ENCODE data around the gene TXNL4B. TPM values are rescaled to one million over a fixed set of nuclear protein-coding genes. Genes with fewer than 3 reads are reported as not detected.

TXNL4B gene
- total RNA-seq, 1 donor from 2014 or later: 7.1 TPM

DNA sequence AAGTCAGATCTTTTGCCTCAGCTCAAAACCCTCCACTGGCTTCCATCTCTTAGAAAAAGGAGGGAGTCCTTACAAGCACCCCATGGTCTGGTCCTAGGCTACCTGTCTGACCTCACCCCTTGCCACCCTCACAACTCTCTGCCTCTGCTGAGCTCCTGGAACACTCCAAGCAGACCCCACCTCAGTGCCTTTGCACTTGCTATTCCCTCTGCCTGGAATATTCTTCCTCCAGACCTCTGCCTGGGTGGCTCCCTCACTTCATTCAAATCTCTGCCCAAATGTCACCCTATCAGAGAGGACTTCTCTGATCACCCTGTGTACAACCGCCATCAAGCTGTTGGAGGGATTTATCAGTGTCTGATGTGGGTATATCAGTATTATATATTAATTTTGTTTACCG is 41.1 kb upstream of the TXNL4B start:
- no peak for DNase-seq (ENCODE audit: low spot score)
- Mint-ChIP-seq H3K36me3 (ENCODE audit: low read depth) (peaks cover 1% of the 10 kb centered on the region), H3K27me3 (ENCODE audit: low read depth) (peaks cover 2% of the 10 kb centered on the region), H3K4me3 (ENCODE audit: unreplicated experiment) (no peak overlapping the region), H3K4me1 (ENCODE audit: low read depth) (no peaks in the 10 kb centered on the region), H3K9me3 (ENCODE audit: low read depth) (no peaks in the 10 kb centered on the region), H3K27ac (ENCODE audit: unreplicated experiment) (no peak overlapping the region)
- TF ChIP-seq, protein P1, sequence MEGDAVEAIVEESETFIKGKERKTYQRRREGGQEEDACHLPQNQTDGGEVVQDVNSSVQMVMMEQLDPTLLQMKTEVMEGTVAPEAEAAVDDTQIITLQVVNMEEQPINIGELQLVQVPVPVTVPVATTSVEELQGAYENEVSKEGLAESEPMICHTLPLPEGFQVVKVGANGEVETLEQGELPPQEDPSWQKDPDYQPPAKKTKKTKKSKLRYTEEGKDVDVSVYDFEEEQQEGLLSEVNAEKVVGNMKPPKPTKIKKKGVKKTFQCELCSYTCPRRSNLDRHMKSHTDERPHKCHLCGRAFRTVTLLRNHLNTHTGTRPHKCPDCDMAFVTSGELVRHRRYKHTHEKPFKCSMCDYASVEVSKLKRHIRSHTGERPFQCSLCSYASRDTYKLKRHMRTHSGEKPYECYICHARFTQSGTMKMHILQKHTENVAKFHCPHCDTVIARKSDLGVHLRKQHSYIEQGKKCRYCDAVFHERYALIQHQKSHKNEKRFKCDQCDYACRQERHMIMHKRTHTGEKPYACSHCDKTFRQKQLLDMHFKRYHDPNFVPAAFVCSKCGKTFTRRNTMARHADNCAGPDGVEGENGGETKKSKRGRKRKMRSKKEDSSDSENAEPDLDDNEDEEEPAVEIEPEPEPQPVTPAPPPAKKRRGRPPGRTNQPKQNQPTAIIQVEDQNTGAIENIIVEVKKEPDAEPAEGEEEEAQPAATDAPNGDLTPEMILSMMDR (IDR thresholded peaks at IDR 0.05): no peak

DNA sequence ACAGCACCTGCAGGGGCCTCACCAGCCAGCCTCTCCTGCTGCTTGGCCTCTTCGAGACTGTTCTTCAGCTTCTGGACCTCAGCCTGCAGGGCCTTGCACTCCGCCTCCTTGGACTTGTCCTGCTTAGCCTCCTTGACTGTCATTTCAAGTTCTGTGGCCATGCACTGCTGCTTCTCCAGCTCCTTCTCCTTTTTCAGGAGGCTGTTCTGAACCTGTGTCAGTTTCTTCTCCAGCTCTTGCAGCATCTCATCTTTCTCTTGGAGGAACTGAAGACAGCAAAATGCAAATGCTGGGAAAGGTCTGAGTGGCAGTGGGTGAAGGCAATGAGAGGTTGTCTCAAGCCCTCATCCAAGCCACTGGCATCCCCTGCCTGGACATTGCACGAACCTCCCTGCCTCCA is 39.3 kb upstream of the TXNL4B start:
- no peak for DNase-seq (ENCODE audit: low spot score)
- H3K36me3 Mint-ChIP-seq (ENCODE audit: low read depth): peaks cover 4% of the 10 kb centered on the region
- no peak overlapping the region for H3K27ac Mint-ChIP-seq (ENCODE audit: unreplicated experiment)
- H3K27me3 Mint-ChIP-seq (ENCODE audit: low read depth): no peaks in the 10 kb centered on the region
- TF ChIP-seq, protein P1 (IDR thresholded peaks at IDR 0.05): no peak
- no peaks in the 10 kb centered on the region for H3K9me3 Mint-ChIP-seq (ENCODE audit: low read depth)
- H3K4me3 Mint-ChIP-seq (ENCODE audit: unreplicated experiment): no peak overlapping the region
- H3K4me1 Mint-ChIP-seq (ENCODE audit: low read depth): no peaks in the 10 kb centered on the region

DNA sequence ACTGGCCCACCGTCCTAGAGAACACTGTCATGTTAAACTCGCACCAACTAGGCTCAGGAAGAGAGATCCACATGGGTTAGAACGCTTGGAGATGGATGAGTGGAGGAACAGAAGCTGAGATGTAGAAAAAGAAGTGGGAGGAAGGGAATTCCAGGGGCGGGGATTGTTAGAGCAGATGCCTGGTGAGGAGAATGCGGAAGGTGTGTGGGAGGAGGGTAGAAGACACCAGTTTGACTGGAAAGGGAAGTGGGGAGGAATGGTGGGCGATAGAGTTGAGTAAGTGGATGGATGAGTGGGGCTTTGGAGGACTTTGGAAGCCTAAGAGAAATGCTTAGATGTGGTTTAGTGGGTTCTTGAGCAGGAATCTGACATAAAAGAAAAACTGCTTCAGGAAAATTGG is 37.6 kb upstream of the TXNL4B start:
- TF ChIP-seq, protein P1 (IDR thresholded peaks at IDR 0.05): no peak
- H3K27ac Mint-ChIP-seq (ENCODE audit: unreplicated experiment): no peak overlapping the region
- H3K4me1 Mint-ChIP-seq (ENCODE audit: low read depth): no peaks in the 10 kb centered on the region
- H3K27me3 Mint-ChIP-seq (ENCODE audit: low read depth): no peaks in the 10 kb centered on the region
- H3K4me3 Mint-ChIP-seq (ENCODE audit: unreplicated experiment): no peak overlapping the region
- no peaks in the 10 kb centered on the region for H3K9me3 Mint-ChIP-seq (ENCODE audit: low read depth)
- no peak for DNase-seq (ENCODE audit: low spot score)
- H3K36me3 Mint-ChIP-seq (ENCODE audit: low read depth): peaks cover 4% of the 10 kb centered on the region

DNA sequence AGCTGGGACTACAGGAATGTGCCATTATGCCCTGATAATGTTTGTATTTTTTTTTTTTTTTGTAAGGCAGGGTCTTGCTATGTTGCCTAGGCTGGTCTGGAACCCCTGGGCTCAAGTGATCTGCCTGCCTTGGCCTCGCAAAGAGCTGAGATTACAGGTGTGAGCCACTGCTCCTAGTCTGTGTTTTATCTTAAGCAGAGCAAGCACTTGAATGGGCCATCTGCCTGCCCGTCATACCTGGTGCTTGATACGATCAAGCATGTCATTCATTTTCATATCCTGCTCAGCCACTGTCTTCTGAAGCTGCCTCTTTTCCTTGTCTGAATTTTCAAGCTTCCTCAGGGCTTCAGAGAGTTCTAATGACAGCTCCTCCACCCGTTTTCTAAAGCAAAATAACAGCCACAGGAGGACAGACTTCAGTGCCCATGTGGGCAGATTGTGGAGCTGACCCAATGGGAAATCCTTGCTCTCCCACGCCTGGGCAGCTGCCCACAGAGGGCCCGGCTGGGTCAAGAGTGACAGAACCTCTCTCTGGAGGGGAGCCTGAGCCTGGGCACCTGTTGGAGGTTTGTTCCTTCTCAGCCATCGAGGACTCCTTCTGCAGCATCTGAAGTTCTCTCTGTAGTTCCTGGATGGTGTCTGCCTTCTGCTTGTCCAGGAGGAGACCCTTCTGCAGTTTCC is 36.7 kb upstream of the TXNL4B start:
- Mint-ChIP-seq H3K4me1 (ENCODE audit: low read depth) (peaks cover 2% of the 10 kb centered on the region), H3K27me3 (ENCODE audit: low read depth) (no peaks in the 10 kb centered on the region), H3K9me3 (ENCODE audit: low read depth) (no peaks in the 10 kb centered on the region), H3K27ac (ENCODE audit: unreplicated experiment) (no peak overlapping the region), H3K36me3 (ENCODE audit: low read depth) (peaks cover 4% of the 10 kb centered on the region), H3K4me3 (ENCODE audit: unreplicated experiment) (no peak overlapping the region)
- DNase-seq (ENCODE audit: low spot score): no peak
- TF ChIP-seq, protein P1 (IDR thresholded peaks at IDR 0.05): no peak

DNA sequence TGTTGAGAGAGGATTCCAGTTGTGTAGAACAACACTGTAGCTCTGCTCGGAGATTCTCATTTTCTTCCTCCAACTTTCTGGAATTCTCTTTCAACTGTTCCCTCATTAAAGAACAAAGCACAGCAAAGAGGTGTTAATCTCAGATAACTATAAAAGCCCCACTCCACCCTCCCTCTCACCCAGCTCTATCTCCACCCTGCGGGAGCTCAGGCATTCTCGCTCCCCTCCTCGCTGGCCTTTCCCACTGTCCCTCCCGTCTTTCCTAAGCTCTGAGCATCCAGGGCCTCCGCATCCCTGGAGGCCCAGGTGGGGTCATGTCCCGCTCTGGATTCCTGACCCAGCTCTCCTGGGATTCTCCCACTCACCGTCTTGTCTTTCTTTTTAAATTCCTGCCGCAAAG is 35.3 kb upstream of the TXNL4B start:
- peaks cover 6% of the 10 kb centered on the region for H3K4me1 Mint-ChIP-seq (ENCODE audit: low read depth)
- H3K27ac Mint-ChIP-seq (ENCODE audit: unreplicated experiment): no peak overlapping the region
- TF ChIP-seq, protein P1 (IDR thresholded peaks at IDR 0.05): no peak

More for the DNA sequence above, 35.3 kb upstream of the TXNL4B start:
- DNase-seq (ENCODE audit: low spot score): no peak
- Mint-ChIP-seq H3K36me3 (ENCODE audit: low read depth) (peaks cover 3% of the 10 kb centered on the region), H3K9me3 (ENCODE audit: low read depth) (no peaks in the 10 kb centered on the region), H3K27me3 (ENCODE audit: low read depth) (no peaks in the 10 kb centered on the region), H3K4me3 (ENCODE audit: unreplicated experiment) (no peak overlapping the region)
